ENCODE data around the gene COPS8. TPM values are rescaled to one million over a fixed set of nuclear protein-coding genes. Genes with fewer than 3 reads are reported as not detected.

COPS8 gene
- polyA plus RNA-seq, 1 of the 3 experiments (the other 2 are of a cell fraction), result 107 TPM

DNA sequence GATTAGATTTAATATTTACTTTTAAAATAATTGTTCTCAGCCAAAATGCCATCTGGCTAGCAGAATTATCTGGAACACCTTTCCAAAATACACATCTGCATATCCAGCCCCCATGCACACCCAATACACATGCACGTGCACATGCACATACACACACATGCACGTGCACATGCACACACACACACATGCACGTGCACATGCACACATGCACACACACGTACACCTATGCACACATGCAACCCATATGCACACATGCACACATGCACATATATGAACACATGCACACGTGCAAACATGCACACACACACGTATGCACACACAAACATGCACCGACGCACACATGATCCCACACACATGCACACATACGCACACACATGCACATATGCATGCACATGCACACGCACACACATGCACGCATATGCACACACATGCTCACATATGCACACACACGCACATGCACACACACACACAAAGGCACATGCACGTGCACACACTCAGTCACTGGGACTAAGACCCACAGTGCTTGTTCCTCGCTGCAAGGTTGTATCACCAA is 53.5 kb downstream of the COPS8 start:
- Histone ChIP-seq H3F3A (replicated peaks; ENCODE audit: insufficient read depth) (peaks cover 6% of the 10 kb centered on the region), H3K4me2 (no peak overlapping the region), H3K9me2 (no peaks in the 10 kb centered on the region), H3K4me3 (ENCODE audit: low read depth in 2 of 2, low read length in 1 of 2) (no peak overlapping the region), H2AFZ (ENCODE audit: low read depth) (no peak overlapping the region), H3K9me3 (no peaks in the 10 kb centered on the region), H3K79me2 (ENCODE audit: insufficient read depth) (no peaks in the 10 kb centered on the region), H3K9ac (no peak overlapping the region), H3K27me3 (ENCODE audit: insufficient read depth) (no peaks in the 10 kb centered on the region), H3K4me1 (ENCODE audit: control insufficient read depth in 1 of 2, insufficient read depth in 2 of 2, low read depth in 1 of 2, low read length in 1 of 2) (no peaks in the 10 kb centered on the region), H3K27ac (ENCODE audit: low read depth in 2 of 2, low read length in 1 of 2) (no peak overlapping the region), H4K20me1 (ENCODE audit: insufficient read depth) (no peaks in the 10 kb centered on the region), H3K36me3 (replicated peaks in 1 of 2; ENCODE audit: control insufficient read depth in 1 of 2, insufficient read depth in 2 of 2, low read length in 1 of 2) (no peaks in the 10 kb centered on the region)
- no peak for TF ChIP-seq MEF2A (IDR thresholded peaks at IDR 0.05; ENCODE audit: borderline replicate concordance, low read depth)
- no peak for TF ChIP-seq JUND (IDR thresholded peaks at IDR 0.05)
- no peak for TF ChIP-seq EP300 (IDR thresholded peaks at IDR 0.05; ENCODE audit: borderline replicate concordance in 1 of 2, low read depth in 1 of 2, low read length in 1 of 2)
- TF ChIP-seq, protein P1, sequence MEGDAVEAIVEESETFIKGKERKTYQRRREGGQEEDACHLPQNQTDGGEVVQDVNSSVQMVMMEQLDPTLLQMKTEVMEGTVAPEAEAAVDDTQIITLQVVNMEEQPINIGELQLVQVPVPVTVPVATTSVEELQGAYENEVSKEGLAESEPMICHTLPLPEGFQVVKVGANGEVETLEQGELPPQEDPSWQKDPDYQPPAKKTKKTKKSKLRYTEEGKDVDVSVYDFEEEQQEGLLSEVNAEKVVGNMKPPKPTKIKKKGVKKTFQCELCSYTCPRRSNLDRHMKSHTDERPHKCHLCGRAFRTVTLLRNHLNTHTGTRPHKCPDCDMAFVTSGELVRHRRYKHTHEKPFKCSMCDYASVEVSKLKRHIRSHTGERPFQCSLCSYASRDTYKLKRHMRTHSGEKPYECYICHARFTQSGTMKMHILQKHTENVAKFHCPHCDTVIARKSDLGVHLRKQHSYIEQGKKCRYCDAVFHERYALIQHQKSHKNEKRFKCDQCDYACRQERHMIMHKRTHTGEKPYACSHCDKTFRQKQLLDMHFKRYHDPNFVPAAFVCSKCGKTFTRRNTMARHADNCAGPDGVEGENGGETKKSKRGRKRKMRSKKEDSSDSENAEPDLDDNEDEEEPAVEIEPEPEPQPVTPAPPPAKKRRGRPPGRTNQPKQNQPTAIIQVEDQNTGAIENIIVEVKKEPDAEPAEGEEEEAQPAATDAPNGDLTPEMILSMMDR (IDR thresholded peaks at IDR 0.05), result no peak
- no peak for TF ChIP-seq YY1 (IDR thresholded peaks at IDR 0.05; ENCODE audit: low read depth)
- TF ChIP-seq EZH2phosphoT487 (IDR thresholded peaks at IDR 0.05; ENCODE audit: borderline replicate concordance, low read depth), result no peak
- no peak for TF ChIP-seq RFX5 (IDR thresholded peaks at IDR 0.05; ENCODE audit: low read length)
- no peak for TF ChIP-seq TEAD4 (IDR thresholded peaks at IDR 0.05; ENCODE audit: borderline replicate concordance, insufficient read depth)
- no peak for TF ChIP-seq POLR2AphosphoS5 (IDR thresholded peaks at IDR 0.05; ENCODE audit: low read depth, low read length)
- no peak for TF ChIP-seq SMC3 (IDR thresholded peaks at IDR 0.05; ENCODE audit: low read depth, low read length)
- TF ChIP-seq RAD21 (IDR thresholded peaks at IDR 0.05; ENCODE audit: low read length), result no peak
- no peak for TF ChIP-seq CHD2 (IDR thresholded peaks at IDR 0.05; ENCODE audit: low read length, partially characterized antibody)
- CTCF ChIA-PET, result interaction anchor here (4.2 kb wide), 1 partner anchor 15 kb away, joined by 13 read pairs; no protein-coding TSS in a partner anchor
- DNase-seq, result no peak
- WGBS (ENCODE audit: low lambda C conversion rate), result 84% methylated on average over 14 of the region's 14 CpGs
- POLR2A ChIA-PET, result no interaction called here

DNA sequence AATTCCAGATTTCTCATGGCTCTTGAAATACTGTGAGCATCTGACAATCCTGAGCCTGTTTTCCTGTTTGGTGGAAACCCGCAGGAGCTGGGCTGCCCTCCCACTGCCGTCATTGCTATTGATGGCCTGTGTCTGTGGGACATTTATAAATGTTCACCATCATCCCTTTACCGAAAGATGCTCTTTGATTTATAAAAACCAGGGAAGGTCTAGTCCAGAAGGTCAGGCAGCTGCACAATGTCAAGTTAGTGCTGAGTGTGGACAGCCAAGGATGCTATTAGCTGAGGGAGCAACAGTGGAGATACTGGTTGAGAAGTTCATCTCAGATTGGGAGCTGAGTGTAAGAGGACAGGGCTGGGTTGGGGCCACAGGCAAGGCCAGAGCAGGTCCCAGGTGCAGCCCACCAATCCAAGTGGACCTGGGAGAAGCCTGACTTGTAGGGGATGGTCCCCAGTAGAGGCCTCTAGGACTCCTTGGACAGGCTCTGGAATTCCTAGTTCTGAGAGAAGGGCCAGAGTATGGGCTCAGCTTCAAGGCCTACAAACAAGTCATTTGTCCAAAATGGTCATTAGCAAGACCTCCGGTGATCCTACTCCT is 55.1 kb downstream of the COPS8 start:
- H3K9me3 ChIP-seq, result no peaks in the 10 kb centered on the region
- H3K27ac ChIP-seq (ENCODE audit: low read depth in 2 of 2, low read length in 1 of 2), result no peak overlapping the region
- H3K79me2 ChIP-seq (ENCODE audit: insufficient read depth), result no peaks in the 10 kb centered on the region
- H3K9me2 ChIP-seq, result no peaks in the 10 kb centered on the region
- ChIA-PET POLR2A (no interaction called here), CTCF (interaction anchor here (1.5 to 4.2 kb wide), 2 partner anchors 13 to 18 kb away, joined by 3 to 13 read pairs; no protein-coding TSS in a partner anchor)
- no peaks in the 10 kb centered on the region for H3K27me3 ChIP-seq (ENCODE audit: insufficient read depth)
- WGBS (ENCODE audit: low lambda C conversion rate), result 90% methylated on average over 4 of the region's 4 CpGs
- no peak overlapping the region for H3K4me3 ChIP-seq (ENCODE audit: low read depth in 2 of 2, low read length in 1 of 2)
- peaks cover 6% of the 10 kb centered on the region for H3F3A ChIP-seq (replicated peaks; ENCODE audit: insufficient read depth)
- no peaks in the 10 kb centered on the region for H4K20me1 ChIP-seq (ENCODE audit: insufficient read depth)
- no peaks in the 10 kb centered on the region for H3K4me1 ChIP-seq (ENCODE audit: control insufficient read depth in 1 of 2, insufficient read depth in 2 of 2, low read depth in 1 of 2, low read length in 1 of 2)
- DNase-seq, result no peak
- H2AFZ ChIP-seq (ENCODE audit: low read depth), result no peak overlapping the region
- H3K4me2 ChIP-seq, result no peak overlapping the region
- no peak overlapping the region for H3K9ac ChIP-seq
- H3K36me3 ChIP-seq (replicated peaks in 1 of 2; ENCODE audit: control insufficient read depth in 1 of 2, insufficient read depth in 2 of 2, low read length in 1 of 2), result no peaks in the 10 kb centered on the region
- TF ChIP-seq JUND (IDR thresholded peaks at IDR 0.05), result no peak
- TF ChIP-seq ELF1 (IDR thresholded peaks at IDR 0.05), result no peak
- TF ChIP-seq, protein P2, sequence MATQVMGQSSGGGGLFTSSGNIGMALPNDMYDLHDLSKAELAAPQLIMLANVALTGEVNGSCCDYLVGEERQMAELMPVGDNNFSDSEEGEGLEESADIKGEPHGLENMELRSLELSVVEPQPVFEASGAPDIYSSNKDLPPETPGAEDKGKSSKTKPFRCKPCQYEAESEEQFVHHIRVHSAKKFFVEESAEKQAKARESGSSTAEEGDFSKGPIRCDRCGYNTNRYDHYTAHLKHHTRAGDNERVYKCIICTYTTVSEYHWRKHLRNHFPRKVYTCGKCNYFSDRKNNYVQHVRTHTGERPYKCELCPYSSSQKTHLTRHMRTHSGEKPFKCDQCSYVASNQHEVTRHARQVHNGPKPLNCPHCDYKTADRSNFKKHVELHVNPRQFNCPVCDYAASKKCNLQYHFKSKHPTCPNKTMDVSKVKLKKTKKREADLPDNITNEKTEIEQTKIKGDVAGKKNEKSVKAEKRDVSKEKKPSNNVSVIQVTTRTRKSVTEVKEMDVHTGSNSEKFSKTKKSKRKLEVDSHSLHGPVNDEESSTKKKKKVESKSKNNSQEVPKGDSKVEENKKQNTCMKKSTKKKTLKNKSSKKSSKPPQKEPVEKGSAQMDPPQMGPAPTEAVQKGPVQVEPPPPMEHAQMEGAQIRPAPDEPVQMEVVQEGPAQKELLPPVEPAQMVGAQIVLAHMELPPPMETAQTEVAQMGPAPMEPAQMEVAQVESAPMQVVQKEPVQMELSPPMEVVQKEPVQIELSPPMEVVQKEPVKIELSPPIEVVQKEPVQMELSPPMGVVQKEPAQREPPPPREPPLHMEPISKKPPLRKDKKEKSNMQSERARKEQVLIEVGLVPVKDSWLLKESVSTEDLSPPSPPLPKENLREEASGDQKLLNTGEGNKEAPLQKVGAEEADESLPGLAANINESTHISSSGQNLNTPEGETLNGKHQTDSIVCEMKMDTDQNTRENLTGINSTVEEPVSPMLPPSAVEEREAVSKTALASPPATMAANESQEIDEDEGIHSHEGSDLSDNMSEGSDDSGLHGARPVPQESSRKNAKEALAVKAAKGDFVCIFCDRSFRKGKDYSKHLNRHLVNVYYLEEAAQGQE (IDR thresholded peaks at IDR 0.05; ENCODE audit: low read depth, low read length), result no peak
- TF ChIP-seq NFIC (IDR thresholded peaks at IDR 0.05; ENCODE audit: borderline replicate concordance), result no peak
- no peak for TF ChIP-seq FOXJ3 (CRISPR knock-in tag; IDR thresholded peaks at IDR 0.05)
- TF ChIP-seq, protein P3, sequence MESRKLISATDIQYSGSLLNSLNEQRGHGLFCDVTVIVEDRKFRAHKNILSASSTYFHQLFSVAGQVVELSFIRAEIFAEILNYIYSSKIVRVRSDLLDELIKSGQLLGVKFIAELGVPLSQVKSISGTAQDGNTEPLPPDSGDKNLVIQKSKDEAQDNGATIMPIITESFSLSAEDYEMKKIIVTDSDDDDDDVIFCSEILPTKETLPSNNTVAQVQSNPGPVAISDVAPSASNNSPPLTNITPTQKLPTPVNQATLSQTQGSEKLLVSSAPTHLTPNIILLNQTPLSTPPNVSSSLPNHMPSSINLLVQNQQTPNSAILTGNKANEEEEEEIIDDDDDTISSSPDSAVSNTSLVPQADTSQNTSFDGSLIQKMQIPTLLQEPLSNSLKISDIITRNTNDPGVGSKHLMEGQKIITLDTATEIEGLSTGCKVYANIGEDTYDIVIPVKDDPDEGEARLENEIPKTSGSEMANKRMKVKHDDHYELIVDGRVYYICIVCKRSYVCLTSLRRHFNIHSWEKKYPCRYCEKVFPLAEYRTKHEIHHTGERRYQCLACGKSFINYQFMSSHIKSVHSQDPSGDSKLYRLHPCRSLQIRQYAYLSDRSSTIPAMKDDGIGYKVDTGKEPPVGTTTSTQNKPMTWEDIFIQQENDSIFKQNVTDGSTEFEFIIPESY (IDR thresholded peaks at IDR 0.05; ENCODE audit: borderline replicate concordance, low read depth), result no peak
- no peak for TF ChIP-seq CHD2 (IDR thresholded peaks at IDR 0.05; ENCODE audit: low read length, partially characterized antibody)
- no peak for TF ChIP-seq MEF2A (IDR thresholded peaks at IDR 0.05; ENCODE audit: borderline replicate concordance, low read depth)
- TF ChIP-seq SIN3A (IDR thresholded peaks at IDR 0.05; ENCODE audit: borderline replicate concordance, low read depth, low read length), result no peak
- no peak for TF ChIP-seq FOXM1 (IDR thresholded peaks at IDR 0.05; ENCODE audit: low read depth)
- TF ChIP-seq, protein P4, sequence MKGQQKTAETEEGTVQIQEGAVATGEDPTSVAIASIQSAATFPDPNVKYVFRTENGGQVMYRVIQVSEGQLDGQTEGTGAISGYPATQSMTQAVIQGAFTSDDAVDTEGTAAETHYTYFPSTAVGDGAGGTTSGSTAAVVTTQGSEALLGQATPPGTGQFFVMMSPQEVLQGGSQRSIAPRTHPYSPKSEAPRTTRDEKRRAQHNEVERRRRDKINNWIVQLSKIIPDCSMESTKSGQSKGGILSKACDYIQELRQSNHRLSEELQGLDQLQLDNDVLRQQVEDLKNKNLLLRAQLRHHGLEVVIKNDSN (IDR thresholded peaks at IDR 0.05; ENCODE audit: borderline replicate concordance, low read depth), result no peak

Data from SK-N-SH (cell line).